NCI-H2029 treated with DMSO at 0.1 percent for 48 hours (cell line): ENCODE measurements around the gene ETV3.
"Not testable (repeated sequence)": the region's sequence is repeated elsewhere in the genome, so short reads cannot be mapped to it uniquely, and the experiment has no call there.

Experiments
- DNase-seq: peaks from one replicate; lab custom pipeline; 2025; lab: John Stamatoyannopoulos, UW

The ETV3 gene

GRCh38 chr1:157138220-157139051, at the start of gene ETV3:
Gene ETV3 (minus strand): TSS chr1:157138395. CDS start chr1:157136352, 2,043 bp downstream.
- peak; percentile 83 for DNase-seq

GRCh38 chr1:157186281-157186992, 48.2 kb upstream of the ETV3 start:
- DNase-seq = no peak

- DNase-seq = no peak
Measured at GRCh38 chr1:157183870-157184269, 45.7 kb upstream of the ETV3 start.

- DNase-seq = not testable (repeated sequence)
Measured at GRCh38 chr1:157182371-157182770, 44.2 kb upstream of the ETV3 start.

GRCh38 chr1:157181790-157182189, 43.6 kb upstream of the ETV3 start:
- no peak for DNase-seq

- DNase-seq = no peak
Measured at GRCh38 chr1:157181258-157181657, 43.1 kb upstream of the ETV3 start.

- DNase-seq = no peak
Measured at GRCh38 chr1:157178490-157178889, 40.3 kb upstream of the ETV3 start.

GRCh38 chr1:157177733-157178394, 39.7 kb upstream of the ETV3 start:
- DNase-seq = no peak

GRCh38 chr1:157176591-157177121, 38.5 kb upstream of the ETV3 start:
- DNase-seq = no peak

GRCh38 chr1:157176016-157176415, 37.8 kb upstream of the ETV3 start:
- no peak for DNase-seq

- no peak for DNase-seq
Measured at GRCh38 chr1:157173900-157174410, 35.8 kb upstream of the ETV3 start.

GRCh38 chr1:157173241-157173640, 35.0 kb upstream of the ETV3 start:
- not testable (repeated sequence) for DNase-seq

GRCh38 chr1:157172591-157172990, 34.4 kb upstream of the ETV3 start:
- not testable (repeated sequence) for DNase-seq

- DNase-seq = peak; percentile 22
Measured at GRCh38 chr1:157171903-157172503, 33.8 kb upstream of the ETV3 start.

GRCh38 chr1:157170677-157171515, 32.7 kb upstream of the ETV3 start:
- no peak for DNase-seq

- no peak for DNase-seq
Measured at GRCh38 chr1:157168015-157168414, 29.8 kb upstream of the ETV3 start.

- DNase-seq = no peak
Measured at GRCh38 chr1:157167437-157167836, 29.2 kb upstream of the ETV3 start.

GRCh38 chr1:157166590-157166989, 28.4 kb upstream of the ETV3 start:
- no peak for DNase-seq

GRCh38 chr1:157163273-157164127, 25.3 kb upstream of the ETV3 start:
- DNase-seq = peak; percentile 18

- DNase-seq = no peak
Measured at GRCh38 chr1:157162345-157162744, 24.1 kb upstream of the ETV3 start.
